Tibial nerve (tissue), 4 donors: ENCODE data around the gene SMAD9.

Source experiments
- CTCF ChIP-seq, 5 experiments: fragments of 200-600 bp in 3 of 5; fragments of 450-650 bp in 2 of 5; sonication (generic) in 3 of 5; IDR thresholded peaks; one replicate each; pipeline ENCODE4 v1.5.1; 2016 to 2019; ENCODE audit warnings: antibody characterized with exemption in 5 of 5, mild to moderate bottlenecking in 3 of 5, moderate library complexity in 2 of 5
- EP300 ChIP-seq, 2 donors: sonication (generic); formaldehyde crosslinking; IDR thresholded peaks; one replicate each; pipeline ENCODE4 v1.6.1; 2017; ENCODE audit warnings: antibody characterized with exemption in 2 of 2, mild to moderate bottlenecking in 1 of 2
- POLR2A ChIP-seq, 2 donors: fragments of 450-650 bp; IDR thresholded peaks; one replicate each; pipeline ENCODE4 v1.6.1; 2017; ENCODE audit warnings: antibody characterized with exemption in 2 of 2, mild to moderate bottlenecking in 2 of 2, moderate library complexity in 2 of 2

- TF ChIP-seq CTCF (IDR thresholded peaks at IDR 0.05), result no peak
- TF ChIP-seq EP300 (IDR thresholded peaks at IDR 0.05), result no peak
- no peak for TF ChIP-seq POLR2A (IDR thresholded peaks at IDR 0.05)
Measured at GRCh38 chr13:36839281-36839680, 80.8 kb downstream of the SMAD9 start.
